GM23338 (cell line): ENCODE measurements around the gene SPAAR. TPM values are rescaled to one million over a fixed set of nuclear protein-coding genes. Genes with fewer than 3 reads are reported as not detected.

ENCODE experiments used
- ATAC-seq: fragments of 200-7000 bp; cut with Tn5 transposase; 3 replicates; pipeline ENCODE4 v1.9.1; 2020
- DNase-seq: peaks from one replicate; pipeline ENCODE4 v3.0.0-alpha.2; 2015; ENCODE audit warnings: low spot score
- H2AFZ ChIP-seq: fragments of 200-600 bp; sonication (generic); 2 replicates; pipeline ENCODE4 v1.8.0; 2016; ENCODE audit warnings: antibody characterized with exemption, mild to moderate bottlenecking, moderate library complexity
- H3F3A ChIP-seq: fragments of 200-600 bp; sonication (generic); replicated peaks from 2 replicates; pipeline ENCODE4 v1.8.0; 2017; ENCODE audit warnings: antibody characterized with exemption, mixed run types, low read depth
- H3K27ac ChIP-seq: fragments of 200-600 bp; sonication (generic); 2 replicates; pipeline ENCODE4 v1.6.1; 2016; ENCODE audit warnings: low read depth
- H3K27me3 ChIP-seq: fragments of 200-600 bp; sonication (generic); 2 replicates; pipeline ENCODE4 v1.8.0; 2016; ENCODE audit warnings: mild to moderate bottlenecking, mixed run types, moderate library complexity; ENCODE audit not compliant: insufficient read depth
- H3K36me3 ChIP-seq: fragments of 200-600 bp; sonication (generic); 2 replicates; pipeline ENCODE4 v1.8.0; 2016; ENCODE audit warnings: mild to moderate bottlenecking; ENCODE audit not compliant: insufficient read depth
- H3K4me1 ChIP-seq: fragments of 200-600 bp; sonication (generic); 2 replicates; pipeline ENCODE4 v1.8.0; 2016; ENCODE audit warnings: mild to moderate bottlenecking, moderate library complexity; ENCODE audit not compliant: insufficient read depth
- H3K4me2 ChIP-seq: fragments of 200-600 bp; sonication (generic); 2 replicates; pipeline ENCODE4 v1.7.1; 2017; ENCODE audit warnings: mixed run types
- H3K4me3 ChIP-seq: fragments of 200-600 bp; sonication (generic); 2 replicates; pipeline ENCODE4 v1.6.1; 2016; ENCODE audit warnings: mixed run types
- H3K79me2 ChIP-seq: fragments of 200-600 bp; sonication (generic); replicated peaks from 2 replicates; pipeline ENCODE4 v1.8.0; 2017; ENCODE audit warnings: mild to moderate bottlenecking; ENCODE audit not compliant: insufficient read depth
- H3K9me2 ChIP-seq: fragments of 200-600 bp; sonication (generic); 2 replicates; pipeline ENCODE4 v1.8.0; 2017; ENCODE audit not compliant: insufficient read depth
- H4K20me1 ChIP-seq: fragments of 200-600 bp; sonication (generic); replicated peaks from 2 replicates; pipeline ENCODE4 v1.8.0; 2017; ENCODE audit warnings: mild to moderate bottlenecking; ENCODE audit not compliant: insufficient read depth
- H3K27ac Mint-ChIP-seq: 2 replicates; pipeline ENCODE4 v1.8.0; 2020; ENCODE audit warnings: inconsistent platforms, mild to moderate bottlenecking, moderate library complexity, mixed read lengths
- H3K27me3 Mint-ChIP-seq: 3 replicates; pipeline ENCODE4 v1.8.0; 2022; ENCODE audit warnings: low read depth, mild to moderate bottlenecking, moderate library complexity, mixed read lengths, inconsistent platforms; ENCODE audit not compliant: insufficient read depth, poor library complexity
- H3K36me3 Mint-ChIP-seq: 3 replicates; pipeline ENCODE4 v1.8.0; 2021; ENCODE audit warnings: low read depth, mild to moderate bottlenecking, inconsistent platforms, moderate library complexity, mixed read lengths
- H3K4me1 Mint-ChIP-seq: 3 replicates; pipeline ENCODE4 v1.8.0; 2020; ENCODE audit warnings: mild to moderate bottlenecking, inconsistent platforms, mixed read lengths
- H3K4me3 Mint-ChIP-seq: 3 replicates; pipeline ENCODE4 v1.8.0; 2021; ENCODE audit warnings: moderate library complexity, mild to moderate bottlenecking, inconsistent platforms, mixed read lengths
- H3K9me3 Mint-ChIP-seq: 3 replicates; pipeline ENCODE4 v1.8.0; 2020; ENCODE audit warnings: moderate library complexity, mild to moderate bottlenecking, inconsistent platforms, mixed read lengths
- EZH2 ChIP-seq: fragments of 200-600 bp; sonication (generic); IDR thresholded peaks from one replicate; pipeline ENCODE4 v1.8.0; 2017; ENCODE audit warnings: antibody characterized with exemption, mild to moderate bottlenecking, low read depth; ENCODE audit not compliant: unreplicated experiment
- JUNB ChIP-seq: IDR thresholded peaks from one replicate; pipeline ENCODE4 v1.6.1; 2016; ENCODE audit warnings: antibody characterized with exemption; ENCODE audit not compliant: unreplicated experiment
- NANOG ChIP-seq: IDR thresholded peaks from 2 replicates; pipeline ENCODE4 v1.6.1; 2016; ENCODE audit warnings: antibody characterized with exemption, borderline replicate concordance
- POLR2AphosphoS5 ChIP-seq: IDR thresholded peaks from 2 replicates; pipeline ENCODE4 v1.6.1; 2016; ENCODE audit warnings: antibody characterized with exemption, low read depth
- ZNF331 ChIP-seq: fragments of 250-450 bp; sonication (Bioruptor Pico); IDR thresholded peaks from 2 replicates; pipeline ENCODE4 v1.5.0; 2020; ENCODE audit warnings: low read depth, mild to moderate bottlenecking, moderate library complexity
- polyA plus RNA-seq: library from polyadenylated mRNA; unstranded; fragments of >200 nt; fragmentation: Nextera tagmentation; extraction: Ambion mirVana; gene quantifications from 2 replicates; pipeline ENCODE4 v1.2.1, GENCODE V29; 2016
- total RNA-seq: library from RNA; depleted of rRNA; stranded (reverse); fragments of >200 nt; shearing (Covaris generic); gene quantifications from 2 replicates; pipeline ENCODE4 v1.2.3, GENCODE V29; 2014
- TF ChIP-seq, protein P1 (sequence below): fragments of 250-450 bp; sonication (Bioruptor Pico); IDR thresholded peaks from 2 replicates; pipeline ENCODE4 v1.5.0; 2020; ENCODE audit warnings: mild to moderate bottlenecking, moderate library complexity
- TF ChIP-seq, protein P2 (sequence below), 2 experiments: fragments of 200-600 bp in 1 of 2; sonication (generic) in 1 of 2; conservative IDR thresholded peaks; 2 replicates each; pipeline versions ENCODE4 v1.5.1 to v1.6.1; 2016 to 2017; ENCODE audit warnings: antibody characterized with exemption in 2 of 2, low read depth in 2 of 2, mild to moderate bottlenecking in 2 of 2, moderate library complexity in 1 of 2
- TF ChIP-seq, protein P3 (sequence below): IDR thresholded peaks from 2 replicates; pipeline ENCODE4 v1.6.1; 2016; ENCODE audit warnings: antibody characterized with exemption

The SPAAR gene
- total and polyA plus RNA-seq, 2 experiments from 2014 or later: not detected

DNA sequence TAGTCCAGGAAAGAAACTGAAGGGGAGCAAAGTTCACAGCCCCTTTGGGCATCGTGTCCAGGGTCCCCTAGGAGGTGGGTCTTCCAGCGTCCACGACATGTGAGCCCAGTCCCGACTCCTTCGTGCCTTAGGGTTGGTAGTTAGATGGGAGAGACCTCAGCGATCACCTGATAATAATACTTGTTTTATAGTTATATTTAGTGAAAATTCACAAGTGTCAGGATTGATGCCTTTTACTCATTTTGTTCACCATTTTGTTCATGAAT lies 20.1 kb downstream of the SPAAR start (continued):
- TF ChIP-seq, protein P1, sequence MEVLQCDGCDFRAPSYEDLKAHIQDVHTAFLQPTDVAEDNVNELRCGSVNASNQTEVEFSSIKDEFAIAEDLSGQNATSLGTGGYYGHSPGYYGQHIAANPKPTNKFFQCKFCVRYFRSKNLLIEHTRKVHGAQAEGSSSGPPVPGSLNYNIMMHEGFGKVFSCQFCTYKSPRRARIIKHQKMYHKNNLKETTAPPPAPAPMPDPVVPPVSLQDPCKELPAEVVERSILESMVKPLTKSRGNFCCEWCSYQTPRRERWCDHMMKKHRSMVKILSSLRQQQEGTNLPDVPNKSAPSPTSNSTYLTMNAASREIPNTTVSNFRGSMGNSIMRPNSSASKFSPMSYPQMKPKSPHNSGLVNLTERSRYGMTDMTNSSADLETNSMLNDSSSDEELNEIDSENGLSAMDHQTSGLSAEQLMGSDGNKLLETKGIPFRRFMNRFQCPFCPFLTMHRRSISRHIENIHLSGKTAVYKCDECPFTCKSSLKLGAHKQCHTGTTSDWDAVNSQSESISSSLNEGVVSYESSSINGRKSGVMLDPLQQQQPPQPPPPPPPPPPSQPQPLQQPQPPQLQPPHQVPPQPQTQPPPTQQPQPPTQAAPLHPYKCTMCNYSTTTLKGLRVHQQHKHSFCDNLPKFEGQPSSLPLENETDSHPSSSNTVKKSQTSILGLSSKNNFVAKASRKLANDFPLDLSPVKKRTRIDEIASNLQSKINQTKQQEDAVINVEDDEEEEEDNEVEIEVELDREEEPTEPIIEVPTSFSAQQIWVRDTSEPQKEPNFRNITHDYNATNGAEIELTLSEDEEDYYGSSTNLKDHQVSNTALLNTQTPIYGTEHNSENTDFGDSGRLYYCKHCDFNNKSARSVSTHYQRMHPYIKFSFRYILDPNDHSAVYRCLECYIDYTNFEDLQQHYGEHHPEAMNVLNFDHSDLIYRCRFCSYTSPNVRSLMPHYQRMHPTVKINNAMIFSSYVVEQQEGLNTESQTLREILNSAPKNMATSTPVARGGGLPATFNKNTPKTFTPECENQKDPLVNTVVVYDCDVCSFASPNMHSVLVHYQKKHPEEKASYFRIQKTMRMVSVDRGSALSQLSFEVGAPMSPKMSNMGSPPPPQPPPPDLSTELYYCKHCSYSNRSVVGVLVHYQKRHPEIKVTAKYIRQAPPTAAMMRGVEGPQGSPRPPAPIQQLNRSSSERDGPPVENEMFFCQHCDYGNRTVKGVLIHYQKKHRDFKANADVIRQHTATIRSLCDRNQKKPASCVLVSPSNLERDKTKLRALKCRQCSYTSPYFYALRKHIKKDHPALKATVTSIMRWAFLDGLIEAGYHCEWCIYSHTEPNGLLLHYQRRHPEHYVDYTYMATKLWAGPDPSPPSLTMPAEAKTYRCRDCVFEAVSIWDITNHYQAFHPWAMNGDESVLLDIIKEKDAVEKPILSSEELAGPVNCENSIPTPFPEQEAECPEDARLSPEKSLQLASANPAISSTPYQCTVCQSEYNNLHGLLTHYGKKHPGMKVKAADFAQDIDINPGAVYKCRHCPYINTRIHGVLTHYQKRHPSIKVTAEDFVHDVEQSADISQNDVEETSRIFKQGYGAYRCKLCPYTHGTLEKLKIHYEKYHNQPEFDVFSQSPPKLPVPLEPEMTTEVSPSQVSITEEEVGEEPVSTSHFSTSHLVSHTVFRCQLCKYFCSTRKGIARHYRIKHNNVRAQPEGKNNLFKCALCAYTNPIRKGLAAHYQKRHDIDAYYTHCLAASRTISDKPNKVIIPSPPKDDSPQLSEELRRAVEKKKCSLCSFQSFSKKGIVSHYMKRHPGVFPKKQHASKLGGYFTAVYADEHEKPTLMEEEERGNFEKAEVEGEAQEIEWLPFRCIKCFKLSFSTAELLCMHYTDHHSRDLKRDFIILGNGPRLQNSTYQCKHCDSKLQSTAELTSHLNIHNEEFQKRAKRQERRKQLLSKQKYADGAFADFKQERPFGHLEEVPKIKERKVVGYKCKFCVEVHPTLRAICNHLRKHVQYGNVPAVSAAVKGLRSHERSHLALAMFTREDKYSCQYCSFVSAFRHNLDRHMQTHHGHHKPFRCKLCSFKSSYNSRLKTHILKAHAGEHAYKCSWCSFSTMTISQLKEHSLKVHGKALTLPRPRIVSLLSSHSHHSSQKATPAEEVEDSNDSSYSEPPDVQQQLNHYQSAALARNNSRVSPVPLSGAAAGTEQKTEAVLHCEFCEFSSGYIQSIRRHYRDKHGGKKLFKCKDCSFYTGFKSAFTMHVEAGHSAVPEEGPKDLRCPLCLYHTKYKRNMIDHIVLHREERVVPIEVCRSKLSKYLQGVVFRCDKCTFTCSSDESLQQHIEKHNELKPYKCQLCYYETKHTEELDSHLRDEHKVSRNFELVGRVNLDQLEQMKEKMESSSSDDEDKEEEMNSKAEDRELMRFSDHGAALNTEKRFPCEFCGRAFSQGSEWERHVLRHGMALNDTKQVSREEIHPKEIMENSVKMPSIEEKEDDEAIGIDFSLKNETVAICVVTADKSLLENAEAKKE (CRISPR knock-in tag): no peak
- TF ChIP-seq, protein P2, sequence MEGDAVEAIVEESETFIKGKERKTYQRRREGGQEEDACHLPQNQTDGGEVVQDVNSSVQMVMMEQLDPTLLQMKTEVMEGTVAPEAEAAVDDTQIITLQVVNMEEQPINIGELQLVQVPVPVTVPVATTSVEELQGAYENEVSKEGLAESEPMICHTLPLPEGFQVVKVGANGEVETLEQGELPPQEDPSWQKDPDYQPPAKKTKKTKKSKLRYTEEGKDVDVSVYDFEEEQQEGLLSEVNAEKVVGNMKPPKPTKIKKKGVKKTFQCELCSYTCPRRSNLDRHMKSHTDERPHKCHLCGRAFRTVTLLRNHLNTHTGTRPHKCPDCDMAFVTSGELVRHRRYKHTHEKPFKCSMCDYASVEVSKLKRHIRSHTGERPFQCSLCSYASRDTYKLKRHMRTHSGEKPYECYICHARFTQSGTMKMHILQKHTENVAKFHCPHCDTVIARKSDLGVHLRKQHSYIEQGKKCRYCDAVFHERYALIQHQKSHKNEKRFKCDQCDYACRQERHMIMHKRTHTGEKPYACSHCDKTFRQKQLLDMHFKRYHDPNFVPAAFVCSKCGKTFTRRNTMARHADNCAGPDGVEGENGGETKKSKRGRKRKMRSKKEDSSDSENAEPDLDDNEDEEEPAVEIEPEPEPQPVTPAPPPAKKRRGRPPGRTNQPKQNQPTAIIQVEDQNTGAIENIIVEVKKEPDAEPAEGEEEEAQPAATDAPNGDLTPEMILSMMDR (conservative IDR thresholded peaks at IDR 0.05; ENCODE audit: low read depth in 2 of 2): no peak
- no peak for TF ChIP-seq ZNF331 (CRISPR knock-in tag)

DNA sequence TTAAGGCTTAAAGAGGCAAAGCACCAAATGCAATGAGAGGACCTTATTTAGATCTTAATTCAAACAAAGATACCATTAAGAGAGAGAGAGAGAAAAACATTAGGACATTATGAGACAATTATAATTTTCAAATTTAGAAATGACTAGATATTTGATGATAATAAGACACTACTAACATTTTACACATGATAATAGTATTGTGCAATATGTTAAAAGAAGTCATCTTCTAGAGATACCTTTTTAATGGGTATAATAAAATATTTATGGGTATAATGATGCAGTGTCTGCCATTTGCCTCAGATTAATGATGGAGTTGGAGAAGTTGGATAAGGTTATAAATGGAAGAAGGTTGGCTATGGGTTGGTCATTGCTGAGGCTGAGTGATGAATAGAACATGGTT lies 21.2 kb downstream of the SPAAR start:
- Histone ChIP-seq H3K79me2 (no peaks in the 10 kb centered on the region), H3K4me3 (no peak overlapping the region), H3K9me2 (no peaks in the 10 kb centered on the region), H3K4me1 (no peaks in the 10 kb centered on the region), H3K4me2 (no peak overlapping the region), H3F3A (no peaks in the 10 kb centered on the region), H3K27me3 (no peaks in the 10 kb centered on the region), H3K27ac (no peak overlapping the region), H4K20me1 (no peaks in the 10 kb centered on the region), H3K36me3 (no peaks in the 10 kb centered on the region), H2AFZ (no peak overlapping the region)
- peaks cover 4% of the 10 kb centered on the region for H3K27me3 Mint-ChIP-seq
- no peak overlapping the region for H3K4me3 Mint-ChIP-seq
- ATAC-seq (no peak), DNase-seq (no peak)
- H3K9me3 Mint-ChIP-seq: no peaks in the 10 kb centered on the region; the same call in 2 of the 3 replicates
- no peaks in the 10 kb centered on the region for H3K4me1 Mint-ChIP-seq
- no peak overlapping the region for H3K27ac Mint-ChIP-seq
- H3K36me3 Mint-ChIP-seq: no peaks in the 10 kb centered on the region
- TF ChIP-seq, protein P1 (CRISPR knock-in tag): no peak
- TF ChIP-seq POLR2AphosphoS5 (no peak), JUNB (no peak), NANOG (no peak), EZH2 (no peak)
- TF ChIP-seq, protein P3, sequence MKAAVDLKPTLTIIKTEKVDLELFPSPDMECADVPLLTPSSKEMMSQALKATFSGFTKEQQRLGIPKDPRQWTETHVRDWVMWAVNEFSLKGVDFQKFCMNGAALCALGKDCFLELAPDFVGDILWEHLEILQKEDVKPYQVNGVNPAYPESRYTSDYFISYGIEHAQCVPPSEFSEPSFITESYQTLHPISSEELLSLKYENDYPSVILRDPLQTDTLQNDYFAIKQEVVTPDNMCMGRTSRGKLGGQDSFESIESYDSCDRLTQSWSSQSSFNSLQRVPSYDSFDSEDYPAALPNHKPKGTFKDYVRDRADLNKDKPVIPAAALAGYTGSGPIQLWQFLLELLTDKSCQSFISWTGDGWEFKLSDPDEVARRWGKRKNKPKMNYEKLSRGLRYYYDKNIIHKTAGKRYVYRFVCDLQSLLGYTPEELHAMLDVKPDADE: no peak
